Measurements from ENCODE around the gene HEBP1. TPM values are rescaled to one million over a fixed set of nuclear protein-coding genes. Genes with fewer than 3 reads are reported as not detected.
A peak's percentile ranks its signal among the peaks of the same experiment; 100 is the strongest.

The HEBP1 gene
- total RNA-seq, 1 experiment from 2014 or later, result 22.2 TPM

- Histone ChIP-seq H2BK12ac (ENCODE audit: insufficient read length, low read depth, low read length) (no peak overlapping the region), H3K4ac (ENCODE audit: low read depth, low read length) (no peak overlapping the region), H3K14ac (ENCODE audit: insufficient read depth, low read length) (peak overlapping the region; percentile 74), H3K9ac (ENCODE audit: extremely low read depth, insufficient read length, low read length) (peak overlapping the region; percentile 73), H2BK15ac (ENCODE audit: low read depth, low read length) (no peak overlapping the region), H2BK120ac (ENCODE audit: low read depth, low read length, poor library complexity, severe bottlenecking) (no peak overlapping the region), H3K27ac (ENCODE audit: insufficient read length, low read depth, low read length) (no peak overlapping the region), H4K91ac (ENCODE audit: insufficient read length, low read depth, low read length) (no peak overlapping the region), H3K23me2 (ENCODE audit: insufficient read length, low read depth, low read length, poor library complexity, severe bottlenecking) (peaks cover 18% of the 10 kb centered on the region), H2BK20ac (ENCODE audit: low read depth, low read length, poor library complexity, severe bottlenecking) (no peak overlapping the region), H4K20me1 (ENCODE audit: control insufficient read depth, insufficient read depth, insufficient read length) (no peaks in the 10 kb centered on the region), H2AK5ac (ENCODE audit: insufficient read length, low read length) (no peak overlapping the region), H3K9me3 (ENCODE audit: control insufficient read depth, low read depth, low read length) (no peaks in the 10 kb centered on the region), H3K4me1 (ENCODE audit: insufficient read depth, low read length) (peaks cover 2% of the 10 kb centered on the region; the same call in 1 of the 2 replicates), H4K8ac (replicated peaks; ENCODE audit: insufficient read length, low read depth, low read length) (no peak overlapping the region), H2BK5ac (ENCODE audit: insufficient read length, low read length) (no peak overlapping the region), H3K4me2 (ENCODE audit: insufficient read depth, insufficient read length, low read length) (peak overlapping the region; percentile 83), H4K5ac (ENCODE audit: insufficient read length, low read depth, low read length) (no peak overlapping the region), H2AFZ (ENCODE audit: low read length) (no peak overlapping the region), H3K79me2 (ENCODE audit: insufficient read depth, low read length) (no peaks in the 10 kb centered on the region), H3K79me1 (ENCODE audit: insufficient read depth, low read depth, low read length, poor library complexity, severe bottlenecking) (no peaks in the 10 kb centered on the region), H3K27me3 (ENCODE audit: insufficient read depth, low read length) (no peaks in the 10 kb centered on the region; the same call in 1 of the 2 replicates), H3T11ph (ENCODE audit: low read length) (no peak overlapping the region), H3K23ac (ENCODE audit: insufficient read length, low read depth, low read length) (no peak overlapping the region), H3K56ac (ENCODE audit: insufficient read length, low read depth, low read length) (no peak overlapping the region), H3K18ac (ENCODE audit: insufficient read length, low read depth, low read length) (peak overlapping the region; percentile 12)
- H3K4me1 Mint-ChIP-seq, result peaks cover 27 to 40% of the 10 kb centered on the region in 2 experiments
- DNase-seq, result no peak
- H3K27ac Mint-ChIP-seq, result peak overlapping the region in 1 of 3 experiments; percentile 71; a peak in 1 of 7 replicates
- no CpG with 5 or more reads among the region's 22 CpGs for WGBS (ENCODE audit: extremely low coverage, insufficient read length, low lambda C conversion rate)
- peaks cover 27% of the 10 kb centered on the region for H3K27me3 Mint-ChIP-seq (ENCODE audit: low read depth)
- peak overlapping the region; percentile 88 to 96 for H3K4me3 Mint-ChIP-seq
- no peak; the same call in 2 of the 3 replicates for TF ChIP-seq CTCF (conservative IDR thresholded peaks at IDR 0.05)
- H3K9me3 Mint-ChIP-seq, result peaks cover 0 to 3% of the 10 kb centered on the region in 2 experiments; a peak in 2 of 5 replicates
- H3K36me3 Mint-ChIP-seq (ENCODE audit: insufficient read depth in 1 of 3, low read depth in 3 of 3), result peaks cover 4 to 15% (median 14%) of the 10 kb centered on the region in 3 experiments
These were observed 650 bp downstream of the HEBP1 start for GRCh38 chr12:12999271-12999958.

All from H9 (cell line).